A673 (cell line): ENCODE results near the gene ACTN2. TPM values are rescaled to one million over a fixed set of nuclear protein-coding genes. Genes with fewer than 3 reads are reported as not detected.

Source experiments
- BruUV-seq: library from RNA; stranded (reverse); fragments of 400-500 nt; replicated peaks from 2 replicates; lab custom pipeline; 2021; lab: Mats Ljungman, UMichigan
- CTCF ChIA-PET: fragments of 300-600 bp; sonication (Branson Sonifier 250); formaldehyde crosslinking; loops from one replicate; lab custom pipeline; 2022; ENCODE audit warnings: antibody characterized with exemption; lab: Charles Lee
- POLR2A ChIA-PET: fragments of 300-600 bp; sonication (Branson Sonifier 250); formaldehyde crosslinking; loops from one replicate; lab custom pipeline; 2022; ENCODE audit warnings: antibody characterized with exemption; ENCODE audit not compliant: low non-redundant PET; lab: Charles Lee
- DNase-seq: peaks from one replicate; pipeline ENCODE4 v3.0.0-alpha.2; 2015; ENCODE audit warnings: low spot score
- H3K27ac ChIP-seq: fragments of 200-600 bp; sonication (generic); 2 replicates; pipeline ENCODE4 v1.5.1; 2016; ENCODE audit warnings: mixed run types, low read depth, mild to moderate bottlenecking, mixed read lengths, antibody characterized with exemption, low read length; ENCODE audit not compliant: poor library complexity, severe bottlenecking
- H3K27me3 ChIP-seq: fragments of 200-600 bp; sonication (generic); replicated peaks from 2 replicates; pipeline ENCODE4 v1.6.1; 2017; ENCODE audit warnings: mixed run types, low read depth, mild to moderate bottlenecking, mixed read lengths, antibody characterized with exemption, low read length; ENCODE audit not compliant: insufficient read depth, poor library complexity
- H3K36me3 ChIP-seq: fragments of 200-600 bp; sonication (generic); 2 replicates; pipeline ENCODE4 v1.6.1; 2016; ENCODE audit warnings: mixed run types, mild to moderate bottlenecking, mixed read lengths, antibody characterized with exemption, low read length; ENCODE audit not compliant: insufficient read depth, poor library complexity, severe bottlenecking
- H3K4me1 ChIP-seq: fragments of 200-600 bp; sonication (generic); 2 replicates; pipeline ENCODE4 v1.6.1; 2017; ENCODE audit warnings: mixed run types, mild to moderate bottlenecking, mixed read lengths, antibody characterized with exemption, low read length; ENCODE audit not compliant: insufficient read depth, poor library complexity, severe bottlenecking
- H3K4me3 ChIP-seq: fragments of 200-600 bp; sonication (generic); 2 replicates; pipeline ENCODE4 v1.5.1; 2016; ENCODE audit warnings: low read depth, mixed run types, mild to moderate bottlenecking, mixed read lengths, low read length; ENCODE audit not compliant: poor library complexity, severe bottlenecking
- H3K9me3 ChIP-seq: fragments of 200-600 bp; sonication (generic); 2 replicates; pipeline ENCODE4 v1.6.1; 2016; ENCODE audit warnings: mixed run types, low read depth, mild to moderate bottlenecking, mixed read lengths, antibody characterized with exemption, low read length; ENCODE audit not compliant: poor library complexity, severe bottlenecking
- CTCF ChIP-seq: fragments of 300-800, 200-600 bp; sonication (generic); conservative IDR thresholded peaks from 2 replicates; pipeline ENCODE4 v1.5.1; 2017; ENCODE audit warnings: low read depth, mild to moderate bottlenecking, antibody characterized with exemption, low read length, moderate library complexity, mixed read lengths
- EZH2 ChIP-seq: fragments of 200-600 bp; sonication (generic); IDR thresholded peaks from 2 replicates; pipeline ENCODE4 v1.6.1; 2017; ENCODE audit warnings: borderline replicate concordance, low read depth, mild to moderate bottlenecking, mixed read lengths, antibody characterized with exemption, low read length; ENCODE audit not compliant: poor library complexity, severe bottlenecking
- intact Hi-C: fragments of 100-400 bp; cut with micrococcal nuclease; formaldehyde crosslinking; loops from one replicate; pipeline ENCODE4 v1.10.0; 2022; ENCODE audit not compliant: unreplicated experiment
- total RNA-seq: library from RNA; stranded (reverse); gene quantifications from 2 replicates; pipeline ENCODE4 v1.2.3, GENCODE V29; 2021

Gene ACTN2
- total RNA-seq, 1 experiment from 2014 or later: 39.4 TPM

GRCh38 chr1:236725668-236726067 lies 39.4 kb downstream of the ACTN2 start:
- Histone ChIP-seq H3K27me3 (no peaks in the 10 kb centered on the region), H3K9me3 (no peaks in the 10 kb centered on the region), H3K4me1 (peaks cover 17% of the 10 kb centered on the region), H3K36me3 (peaks cover 21% of the 10 kb centered on the region), H3K4me3 (no peak overlapping the region), H3K27ac (peak overlapping the region; percentile 54)
- intact Hi-C loops: no loop called here
- CTCF ChIA-PET: no interaction called here
- POLR2A ChIA-PET: no interaction called here
- DNase-seq: peak; percentile 51
- TF ChIP-seq EZH2 (no peak), CTCF (no peak)
- BruUV-seq: no TSS peak

- intact Hi-C loops: no loop called here
- no TSS peak for BruUV-seq
- Histone ChIP-seq H3K9me3 (no peaks in the 10 kb centered on the region), H3K4me3 (no peak overlapping the region), H3K27me3 (no peaks in the 10 kb centered on the region), H3K36me3 (peaks cover 27% of the 10 kb centered on the region), H3K27ac (no peak overlapping the region), H3K4me1 (peaks cover 15% of the 10 kb centered on the region)
- ChIA-PET CTCF (no interaction called here), POLR2A (no interaction called here)
- DNase-seq: no peak
- no peak for TF ChIP-seq CTCF
- no peak for TF ChIP-seq EZH2
Measured at GRCh38 chr1:236727521-236727920, 41.2 kb downstream of the ACTN2 start.

- Histone ChIP-seq H3K27me3 (no peaks in the 10 kb centered on the region), H3K9me3 (no peaks in the 10 kb centered on the region), H3K36me3 (peaks cover 33% of the 10 kb centered on the region), H3K27ac (no peak overlapping the region), H3K4me1 (peaks cover 15% of the 10 kb centered on the region), H3K4me3 (no peak overlapping the region)
- ChIA-PET POLR2A (no interaction called here), CTCF (interaction anchor here (0.6 kb wide), 1 partner anchor 31 kb away, joined by 3 read pairs; no protein-coding TSS in a partner anchor)
- intact Hi-C loops: no loop called here
- TF ChIP-seq EZH2: no peak
- TF ChIP-seq CTCF: no peak
- no peak for DNase-seq
- no TSS peak for BruUV-seq
Measured at GRCh38 chr1:236728752-236729151, 42.5 kb downstream of the ACTN2 start.
